ENCODE results near the gene BIRC5.

BIRC5 gene

GRCh38 chr17:78256707-78257591 lies 42.9 kb downstream of the BIRC5 start:
- DNase-seq (ENCODE audit: low read depth in 2 of 2) = no peak

GRCh38 chr17:78257810-78258322 lies 43.8 kb downstream of the BIRC5 start:
- no peak for DNase-seq (ENCODE audit: low read depth in 2 of 2)

GRCh38 chr17:78258323-78259191 lies 44.5 kb downstream of the BIRC5 start:
- no peak for DNase-seq (ENCODE audit: low read depth in 2 of 2)

GRCh38 chr17:78259192-78259554 lies 45.1 kb downstream of the BIRC5 start:
- no peak for DNase-seq (ENCODE audit: low read depth in 2 of 2)

- DNase-seq (ENCODE audit: low read depth in 2 of 2) = no peak
These were observed 49.1 kb downstream of the BIRC5 start for GRCh38 chr17:78263063-78263735.

- DNase-seq (ENCODE audit: low read depth in 2 of 2) = no peak
These were observed 49.8 kb downstream of the BIRC5 start for GRCh38 chr17:78263736-78264340.

- no peak for DNase-seq (ENCODE audit: low read depth in 2 of 2)
These were observed 50.5 kb downstream of the BIRC5 start for GRCh38 chr17:78264590-78264989.

GRCh38 chr17:78265121-78265520 lies 51.1 kb downstream of the BIRC5 start:
- DNase-seq (ENCODE audit: low read depth in 2 of 2) = no peak

- no peak for DNase-seq (ENCODE audit: low read depth in 2 of 2)
These were observed 52.2 kb downstream of the BIRC5 start for GRCh38 chr17:78266231-78266631.

- DNase-seq (ENCODE audit: low read depth in 2 of 2) = no peak
These were observed 52.7 kb downstream of the BIRC5 start for GRCh38 chr17:78266771-78267170.

GRCh38 chr17:78267253-78268073 lies 53.4 kb downstream of the BIRC5 start:
- DNase-seq (ENCODE audit: low read depth in 2 of 2) = no peak

GRCh38 chr17:78268191-78268874 lies 54.3 kb downstream of the BIRC5 start:
- no peak for DNase-seq (ENCODE audit: low read depth in 2 of 2)

GRCh38 chr17:78268951-78269905 lies 55.2 kb downstream of the BIRC5 start:
- no peak for DNase-seq (ENCODE audit: low read depth in 2 of 2)

GRCh38 chr17:78269955-78270381 lies 55.9 kb downstream of the BIRC5 start:
- DNase-seq (ENCODE audit: low read depth in 2 of 2) = no peak

GRCh38 chr17:78271419-78272170 lies 57.5 kb downstream of the BIRC5 start:
- no peak for DNase-seq (ENCODE audit: low read depth in 2 of 2)

GRCh38 chr17:78272181-78272913 lies 58.3 kb downstream of the BIRC5 start:
- DNase-seq (ENCODE audit: low read depth in 2 of 2) = no peak

GRCh38 chr17:78272914-78273258 lies 58.8 kb downstream of the BIRC5 start:
- DNase-seq (ENCODE audit: low read depth in 2 of 2) = no peak

- DNase-seq (ENCODE audit: low read depth in 2 of 2) = no peak
These were observed 59.8 kb downstream of the BIRC5 start for GRCh38 chr17:78273813-78274212.
